ENCODE results near the gene PFKFB3.
"Not testable (repeated sequence)": the region's sequence is repeated elsewhere in the genome, so short reads cannot be mapped to it uniquely, and the experiment has no call there.

The PFKFB3 gene

GRCh38 chr10:6179078-6179477 is 23.7 kb upstream of the PFKFB3 start:
- no peak for DNase-seq

- DNase-seq, result no peak
Observed at GRCh38 chr10:6180480-6181110, 22.1 kb upstream of the PFKFB3 start.

GRCh38 chr10:6181249-6181648 is 21.5 kb upstream of the PFKFB3 start:
- no peak for DNase-seq

GRCh38 chr10:6182454-6183098 is 20.2 kb upstream of the PFKFB3 start:
- DNase-seq, result no peak

GRCh38 chr10:6185039-6185716 is 17.6 kb upstream of the PFKFB3 start:
- DNase-seq, result no peak

GRCh38 chr10:6186894-6187256 is 15.9 kb upstream of the PFKFB3 start:
- DNase-seq, result no peak

GRCh38 chr10:6187278-6187677 is 15.5 kb upstream of the PFKFB3 start:
- no peak for DNase-seq

- not testable (repeated sequence) for DNase-seq
Observed at GRCh38 chr10:6190033-6190432, 12.7 kb upstream of the PFKFB3 start.

GRCh38 chr10:6191147-6191546 is 11.6 kb upstream of the PFKFB3 start:
- no peak for DNase-seq

- no peak for DNase-seq
Observed at GRCh38 chr10:6191569-6191968, 11.2 kb upstream of the PFKFB3 start.

GRCh38 chr10:6193342-6193741 is 9.4 kb upstream of the PFKFB3 start:
- not testable (repeated sequence) for DNase-seq

- no peak for DNase-seq
Observed at GRCh38 chr10:6194311-6194710, 8.4 kb upstream of the PFKFB3 start.

- no peak for DNase-seq
Observed at GRCh38 chr10:6195376-6195775, 7.4 kb upstream of the PFKFB3 start.

GRCh38 chr10:6195846-6196245 is 6.9 kb upstream of the PFKFB3 start:
- no peak for DNase-seq

- not testable (repeated sequence) for DNase-seq
Observed at GRCh38 chr10:6196524-6196923, 6.2 kb upstream of the PFKFB3 start.

GRCh38 chr10:6197321-6197720 is 5.4 kb upstream of the PFKFB3 start:
- DNase-seq, result no peak

- DNase-seq, result no peak
Observed at GRCh38 chr10:6198171-6198570, 4.6 kb upstream of the PFKFB3 start.

- no peak for DNase-seq
Observed at GRCh38 chr10:6199131-6199733, 3.5 kb upstream of the PFKFB3 start.

GRCh38 chr10:6200440-6200733 is 2.3 kb upstream of the PFKFB3 start:
- no peak for DNase-seq

GRCh38 chr10:6200734-6201515 is 1.8 kb upstream of the PFKFB3 start:
- DNase-seq, result peak; percentile 45

GRCh38 chr10:6201516-6201975 is 1.2 kb upstream of the PFKFB3 start:
- peak; percentile 91 for DNase-seq

GRCh38 chr10:6202098-6202683 is 541 bp upstream of the PFKFB3 start:
- peak; percentile 15 for DNase-seq

Measured in stimulated activated CD4-positive, alpha-beta T cell treated with anti-CD3 and anti-CD28 coated beads, Interleukin-1b, Interleukin-23, amount 100 ng/mL, for 48 hours (primary cell).